Measurements from ENCODE around the gene LYPD5. TPM values are rescaled to one million over a fixed set of nuclear protein-coding genes. Genes with fewer than 3 reads are reported as not detected.
A peak's percentile ranks its signal among the peaks of the same experiment; 100 is the strongest.

LYPD5 gene
- total and polyA plus RNA-seq, 7 donors = 0.22 to 0.79 (median 0.27) TPM

DNA sequence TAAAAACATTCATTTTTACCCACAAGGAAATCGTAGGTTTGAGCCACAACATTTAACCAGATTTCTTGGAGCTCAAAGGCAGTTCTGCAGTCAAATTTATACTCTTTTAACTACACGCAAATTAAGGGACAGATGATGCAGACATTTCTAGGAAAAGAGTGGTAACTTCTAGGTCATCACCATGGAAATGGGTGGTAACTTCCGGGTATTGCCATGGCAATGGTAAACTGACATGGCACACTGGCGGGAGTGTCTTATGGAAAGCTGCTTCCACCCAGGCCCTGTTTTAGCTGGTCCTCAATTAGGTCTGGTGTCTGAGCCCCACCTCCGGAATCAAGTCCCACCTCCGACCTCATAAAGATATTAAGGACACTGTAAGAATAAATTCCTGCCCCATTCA is 10.4 kb upstream of the LYPD5 start:
- TF ChIP-seq, protein P1, sequence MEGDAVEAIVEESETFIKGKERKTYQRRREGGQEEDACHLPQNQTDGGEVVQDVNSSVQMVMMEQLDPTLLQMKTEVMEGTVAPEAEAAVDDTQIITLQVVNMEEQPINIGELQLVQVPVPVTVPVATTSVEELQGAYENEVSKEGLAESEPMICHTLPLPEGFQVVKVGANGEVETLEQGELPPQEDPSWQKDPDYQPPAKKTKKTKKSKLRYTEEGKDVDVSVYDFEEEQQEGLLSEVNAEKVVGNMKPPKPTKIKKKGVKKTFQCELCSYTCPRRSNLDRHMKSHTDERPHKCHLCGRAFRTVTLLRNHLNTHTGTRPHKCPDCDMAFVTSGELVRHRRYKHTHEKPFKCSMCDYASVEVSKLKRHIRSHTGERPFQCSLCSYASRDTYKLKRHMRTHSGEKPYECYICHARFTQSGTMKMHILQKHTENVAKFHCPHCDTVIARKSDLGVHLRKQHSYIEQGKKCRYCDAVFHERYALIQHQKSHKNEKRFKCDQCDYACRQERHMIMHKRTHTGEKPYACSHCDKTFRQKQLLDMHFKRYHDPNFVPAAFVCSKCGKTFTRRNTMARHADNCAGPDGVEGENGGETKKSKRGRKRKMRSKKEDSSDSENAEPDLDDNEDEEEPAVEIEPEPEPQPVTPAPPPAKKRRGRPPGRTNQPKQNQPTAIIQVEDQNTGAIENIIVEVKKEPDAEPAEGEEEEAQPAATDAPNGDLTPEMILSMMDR (IDR thresholded peaks at IDR 0.05) = no peak
- no peak for ATAC-seq
- Histone ChIP-seq H3K27ac (no peak overlapping the region), H3K27me3 (ENCODE audit: insufficient read depth in 3 of 3, low read length in 2 of 3) (peaks cover 0 to 3% (median 0%) of the 10 kb centered on the region in 3 donors), H3K4me3 (no peak overlapping the region), H3K36me3 (ENCODE audit: insufficient read depth in 1 of 2, low read depth in 1 of 2) (no peaks in the 10 kb centered on the region), H3K9me3 (no peaks in the 10 kb centered on the region), H3K4me1 (no peaks in the 10 kb centered on the region)
- DNase-seq = no peak
- intact Hi-C loops (cut with DNase I) = no loop called here
- 48 to 55% (median 54%) methylated on average over 6 of the region's 6 CpGs for WGBS, 3 donors

DNA sequence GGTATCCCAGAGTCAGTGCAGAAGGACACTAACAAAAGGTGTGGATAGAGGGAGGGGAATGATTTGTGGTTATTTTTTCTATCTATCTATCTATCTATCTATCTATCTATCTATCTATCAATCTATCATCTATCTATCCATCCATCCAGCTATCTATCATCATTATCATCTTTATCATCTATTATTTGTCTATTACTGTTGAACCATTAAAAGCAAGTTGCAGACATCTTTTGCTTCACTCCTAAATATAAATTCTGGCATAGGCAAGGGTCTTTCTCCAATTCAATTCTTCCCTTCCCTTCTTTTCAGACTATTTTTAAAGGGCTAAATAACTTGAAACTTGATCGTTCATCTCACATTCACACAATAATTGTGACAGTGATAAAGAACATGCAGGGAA is 10.0 kb upstream of the LYPD5 start:
- TF ChIP-seq, protein P1 (IDR thresholded peaks at IDR 0.05) = no peak
- Histone ChIP-seq H3K9me3 (no peaks in the 10 kb centered on the region), H3K36me3 (ENCODE audit: insufficient read depth in 1 of 2, low read depth in 1 of 2) (no peaks in the 10 kb centered on the region), H3K27me3 (ENCODE audit: insufficient read depth in 3 of 3, low read length in 2 of 3) (peaks cover 0 to 6% (median 0%) of the 10 kb centered on the region in 3 donors), H3K27ac (no peak overlapping the region), H3K4me1 (no peaks in the 10 kb centered on the region), H3K4me3 (no peak overlapping the region)
- 39 to 68% (median 39%) methylated on average over 1 of the region's 1 CpG for WGBS, 3 donors
- intact Hi-C loops (cut with DNase I) = no loop called here
- DNase-seq = no peak
- ATAC-seq = no peak

DNA sequence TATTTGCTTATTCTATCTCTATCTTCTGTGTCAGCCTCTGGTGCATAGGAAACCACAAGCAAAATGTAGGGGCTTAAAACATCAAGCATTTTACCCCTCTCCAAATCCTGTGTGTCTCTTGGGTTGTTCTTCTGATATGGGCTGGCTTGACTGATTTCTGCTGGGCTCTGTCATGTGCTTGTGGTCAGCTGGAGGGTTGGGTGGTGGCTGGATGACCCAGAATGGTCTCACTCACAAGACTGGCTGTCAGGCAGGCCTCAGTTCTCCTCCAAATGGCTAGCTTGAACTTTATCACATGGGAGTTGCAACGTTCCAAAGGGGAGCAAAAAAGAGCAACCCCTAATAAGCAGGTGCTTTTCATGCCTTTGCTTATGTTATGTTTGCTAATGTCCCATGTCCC is 9.6 kb upstream of the LYPD5 start:
- Histone ChIP-seq H3K27me3 (ENCODE audit: insufficient read depth in 3 of 3, low read length in 2 of 3) (peaks cover 0 to 6% (median 0%) of the 10 kb centered on the region in 3 donors), H3K4me1 (no peaks in the 10 kb centered on the region), H3K9me3 (no peaks in the 10 kb centered on the region), H3K36me3 (ENCODE audit: insufficient read depth in 1 of 2, low read depth in 1 of 2) (no peaks in the 10 kb centered on the region), H3K4me3 (no peak overlapping the region), H3K27ac (no peak overlapping the region)
- TF ChIP-seq, protein P1 (IDR thresholded peaks at IDR 0.05) = no peak
- intact Hi-C loops (cut with DNase I) = no loop called here
- DNase-seq (no peak), ATAC-seq (no peak)
- 23 to 32% (median 31%) methylated on average over 1 of the region's 1 CpG for WGBS, 3 donors

DNA sequence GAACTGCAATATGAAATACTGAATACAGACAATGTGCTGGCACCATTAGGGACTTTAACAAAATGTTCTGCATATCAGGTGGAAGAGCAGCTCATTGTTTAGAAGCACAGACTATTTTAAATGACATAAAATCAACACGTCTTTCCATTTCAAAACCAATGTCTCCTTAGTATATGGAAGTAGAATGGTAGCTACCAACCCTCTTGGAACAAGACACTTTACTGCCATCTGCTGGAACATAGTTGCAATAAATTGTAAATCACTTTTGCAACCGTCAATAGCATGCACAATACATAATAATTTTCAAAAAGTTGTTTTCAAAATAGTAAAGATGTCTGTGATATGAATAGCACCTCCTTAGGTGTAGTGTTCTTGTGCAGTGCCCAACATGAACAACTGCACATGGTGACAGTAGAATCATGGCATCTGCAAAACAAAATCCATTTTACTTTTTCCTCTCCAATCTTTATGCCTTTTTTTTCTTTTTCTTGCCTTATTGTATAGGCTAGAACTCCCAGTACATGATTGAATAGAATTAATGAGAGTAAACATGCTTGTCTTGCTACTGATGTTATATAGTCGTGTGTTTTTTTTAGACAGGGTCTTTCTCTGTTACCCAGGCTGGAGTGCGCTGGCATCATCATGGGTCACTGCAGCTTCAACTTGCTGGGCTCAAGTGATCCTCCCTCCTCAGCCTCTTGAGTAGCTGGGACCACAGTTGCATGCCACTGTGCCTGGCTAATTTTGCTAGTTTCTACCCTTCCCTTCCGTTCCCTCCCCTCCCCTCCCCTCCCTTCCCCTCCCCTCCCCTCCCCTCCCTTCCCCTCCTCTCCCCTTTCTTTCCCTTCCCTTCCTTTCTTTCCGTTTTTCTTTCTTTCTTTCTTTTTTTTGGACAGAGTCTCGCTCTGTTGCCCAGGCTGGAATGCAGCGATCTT is 7.8 kb upstream of the LYPD5 start:
- intact Hi-C loops (cut with DNase I) = no loop called here
- no peaks in the 10 kb centered on the region for H3K9me3 ChIP-seq
- no peak overlapping the region for H3K27ac ChIP-seq
- TF ChIP-seq, protein P1 (IDR thresholded peaks at IDR 0.05) = peak; percentile 45
- peaks cover 0 to 6% (median 0%) of the 10 kb centered on the region in 3 donors for H3K27me3 ChIP-seq (ENCODE audit: insufficient read depth in 3 of 3, low read length in 2 of 3)
- H3K4me3 ChIP-seq = no peak overlapping the region
- no peak for ATAC-seq
- WGBS, 3 donors = 27 to 35% (median 33%) methylated on average over 6 to 8 of the region's 8 CpGs
- no peaks in the 10 kb centered on the region for H3K4me1 ChIP-seq
- DNase-seq = no peak
- H3K36me3 ChIP-seq (ENCODE audit: insufficient read depth in 1 of 2, low read depth in 1 of 2) = no peaks in the 10 kb centered on the region
